HG03064 (cell line): ENCODE measurements around the gene SORCS2.

Experiments used
- ATAC-seq: cut with Tn5 transposase; IDR thresholded peaks from one replicate; pipeline ENCODE4 v1.9.1; 2021; ENCODE audit warnings: low read depth; ENCODE audit not compliant: unreplicated experiment

SORCS2 gene

DNA sequence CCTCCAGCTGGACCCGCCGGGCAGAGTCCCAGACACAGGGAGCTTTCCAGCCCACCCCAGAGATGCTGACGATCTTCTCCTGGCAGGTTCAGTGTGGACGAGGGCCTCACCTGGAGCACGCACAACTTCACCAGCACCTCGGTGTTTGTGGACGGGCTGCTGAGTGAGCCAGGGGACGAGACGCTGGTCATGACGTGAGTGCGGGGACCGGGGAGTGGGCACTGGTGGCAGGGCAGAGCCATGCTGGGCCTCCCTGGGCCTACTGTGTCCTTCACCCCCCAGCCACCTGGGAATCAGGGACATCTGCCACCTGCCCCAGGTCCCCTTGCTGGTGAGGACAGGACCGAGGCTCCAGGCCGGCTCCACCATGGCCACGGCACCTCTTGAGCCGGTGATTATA lies 511.8 kb downstream of the SORCS2 start:
- no peak for ATAC-seq

DNA sequence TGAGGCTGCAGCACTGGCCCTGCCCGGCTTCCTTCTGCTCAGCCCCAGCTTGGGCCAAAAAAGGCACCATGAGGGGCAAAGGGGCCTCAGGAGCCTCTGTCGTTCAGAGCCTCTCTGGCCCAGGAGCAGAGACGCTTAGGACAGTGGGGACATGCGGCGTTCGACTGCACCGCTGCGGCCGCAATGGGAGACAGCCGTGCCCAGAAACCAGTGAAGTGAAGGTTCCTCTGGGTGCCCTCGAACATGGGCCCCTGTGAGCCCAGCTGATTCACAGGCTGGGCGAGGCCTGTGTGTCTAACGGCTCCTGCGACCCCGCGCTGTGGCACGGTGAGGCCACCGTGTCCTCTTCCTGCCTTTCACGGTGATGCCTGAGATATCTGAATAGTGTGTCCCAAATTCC lies 512.3 kb downstream of the SORCS2 start:
- no peak for ATAC-seq

- no peak for ATAC-seq
These were observed 512.7 kb downstream of the SORCS2 start for GRCh38 chr4:7705062-7705461.

DNA sequence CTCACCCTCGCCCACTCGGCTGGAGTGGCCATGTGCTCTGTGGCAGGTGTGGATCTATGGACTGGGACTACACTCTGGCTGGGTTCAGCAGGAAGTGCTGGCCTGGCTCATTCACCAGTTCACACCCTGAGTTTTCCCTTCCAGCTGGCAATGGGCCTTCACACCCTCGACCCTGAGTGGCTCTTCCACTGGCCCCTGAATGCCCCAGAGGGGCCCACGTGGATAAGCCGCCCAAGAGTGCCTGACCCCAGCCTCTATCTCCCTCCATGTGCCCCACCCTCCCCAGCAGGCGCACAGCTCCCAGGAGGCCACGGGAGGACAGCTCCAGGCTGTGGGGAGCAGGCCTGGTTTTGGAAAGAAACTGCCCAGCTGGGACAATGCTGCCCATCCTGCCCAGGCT lies 513.3 kb downstream of the SORCS2 start:
- no peak for ATAC-seq

GRCh38 chr4:7708238-7708637 lies 515.9 kb downstream of the SORCS2 start:
- ATAC-seq: no peak

GRCh38 chr4:7708981-7709380 lies 516.6 kb downstream of the SORCS2 start:
- ATAC-seq: no peak

GRCh38 chr4:7709431-7709830 lies 517.1 kb downstream of the SORCS2 start:
- no peak for ATAC-seq

DNA sequence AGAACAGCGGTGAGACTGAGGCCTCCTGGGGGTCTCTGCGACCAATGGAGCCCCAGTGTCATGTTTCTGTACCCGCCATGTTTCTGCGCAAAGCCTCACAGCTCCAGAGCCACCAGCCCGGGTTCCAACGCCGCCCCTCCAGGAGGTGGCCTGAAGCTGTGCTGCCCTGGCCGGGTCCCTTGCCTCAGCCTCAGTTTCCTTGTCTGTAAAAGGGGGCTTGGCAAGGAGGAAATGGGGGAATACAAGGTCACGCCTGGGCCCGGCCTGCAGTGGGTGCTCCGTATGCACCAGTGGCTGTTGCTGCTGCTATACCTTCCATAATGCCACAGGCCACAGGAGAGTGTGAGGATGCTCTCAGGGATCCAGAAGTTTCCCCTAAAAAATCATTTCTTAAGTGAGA lies 517.8 kb downstream of the SORCS2 start:
- no peak for ATAC-seq

DNA sequence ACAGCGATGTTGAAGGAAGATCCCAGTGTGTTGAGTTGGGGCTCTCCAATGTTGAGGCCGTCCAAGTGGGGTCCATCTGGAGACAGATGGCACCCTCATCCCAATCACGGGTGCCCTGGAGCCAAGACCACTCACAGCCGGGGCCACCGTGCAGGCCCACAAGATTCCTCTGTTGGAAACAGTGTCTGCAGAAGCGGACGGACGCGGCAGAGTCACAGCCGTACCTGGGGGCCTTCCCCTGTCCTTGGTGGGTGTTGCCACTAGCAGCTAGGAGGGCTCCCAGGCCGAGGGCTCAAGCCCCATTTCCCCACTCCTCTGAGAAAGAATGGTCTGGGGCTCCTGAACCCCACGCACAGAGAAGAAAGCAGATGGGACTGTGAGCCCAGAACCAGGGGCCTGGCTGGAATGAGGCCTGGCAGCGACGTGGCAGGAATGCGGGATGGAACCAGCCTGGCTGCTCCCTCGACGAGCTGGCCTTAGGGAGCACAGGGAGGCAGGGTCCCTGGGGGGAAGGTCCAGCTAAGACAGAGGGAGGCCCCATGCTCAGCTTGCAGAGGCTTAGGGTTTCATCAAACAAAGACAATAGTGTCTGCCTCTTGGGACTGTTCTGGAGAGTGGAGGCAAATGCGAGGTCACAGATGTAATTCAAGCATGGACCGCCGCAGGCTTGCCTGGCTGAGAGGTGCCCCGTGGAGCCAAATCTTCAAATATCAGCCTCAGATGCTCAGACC lies 518.4 kb downstream of the SORCS2 start:
- ATAC-seq: no peak

GRCh38 chr4:7711307-7711963 lies 519.1 kb downstream of the SORCS2 start:
- ATAC-seq: no peak

DNA sequence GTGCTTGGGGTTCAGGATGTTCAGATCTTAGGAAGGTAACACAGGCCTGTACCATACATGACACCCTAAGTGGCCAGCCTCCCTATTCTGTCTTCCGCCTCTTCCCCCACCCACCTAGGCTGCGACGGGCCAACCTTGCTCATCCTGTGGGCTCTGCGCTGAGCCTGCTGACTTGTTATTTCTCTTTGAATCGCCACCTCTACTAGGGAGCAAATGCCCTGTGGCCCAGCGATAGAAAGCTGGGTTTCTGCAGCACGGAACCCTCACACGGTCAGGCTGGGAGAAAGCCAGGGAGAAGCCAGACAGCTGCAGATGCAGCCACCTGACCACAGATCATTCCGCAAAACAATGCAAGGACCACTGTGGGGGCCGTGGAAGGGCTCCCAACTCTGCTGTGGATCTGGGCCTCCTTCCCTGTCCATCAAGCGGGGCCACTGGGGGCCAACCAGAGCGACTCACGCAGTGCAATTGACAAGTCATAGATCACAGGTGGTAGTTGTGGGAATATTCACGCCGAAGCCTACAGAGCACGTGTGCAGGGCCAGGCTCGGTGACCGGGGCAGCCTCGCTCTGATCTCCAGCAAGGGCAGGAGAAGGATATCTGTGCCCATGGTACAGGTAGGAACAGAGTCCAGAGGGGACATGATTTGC lies 519.8 kb downstream of the SORCS2 start:
- no peak for ATAC-seq

- ATAC-seq: no peak
These were observed 521.4 kb downstream of the SORCS2 start for GRCh38 chr4:7713757-7714156.

- no peak for ATAC-seq
These were observed 521.8 kb downstream of the SORCS2 start for GRCh38 chr4:7714176-7714575.

DNA sequence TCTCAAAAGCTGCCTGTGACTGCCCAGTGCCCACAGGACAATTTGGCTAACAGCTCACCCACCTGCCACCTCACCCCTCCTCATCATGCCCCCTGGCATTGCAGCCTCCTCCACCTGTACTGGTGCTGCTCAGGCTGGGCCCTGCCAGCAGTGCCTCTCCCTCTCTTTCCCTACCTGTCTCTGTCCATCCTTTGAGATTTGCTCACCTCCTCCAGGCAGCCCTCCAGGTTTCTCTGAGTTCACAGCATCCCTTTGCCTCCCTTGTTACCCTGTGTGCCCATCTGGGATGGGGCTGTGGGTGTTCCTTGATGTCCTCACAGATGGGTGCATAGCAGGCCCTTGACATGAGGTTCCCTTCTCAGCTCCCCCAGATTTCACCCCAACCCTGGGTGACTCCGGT lies 522.4 kb downstream of the SORCS2 start:
- ATAC-seq: no peak

DNA sequence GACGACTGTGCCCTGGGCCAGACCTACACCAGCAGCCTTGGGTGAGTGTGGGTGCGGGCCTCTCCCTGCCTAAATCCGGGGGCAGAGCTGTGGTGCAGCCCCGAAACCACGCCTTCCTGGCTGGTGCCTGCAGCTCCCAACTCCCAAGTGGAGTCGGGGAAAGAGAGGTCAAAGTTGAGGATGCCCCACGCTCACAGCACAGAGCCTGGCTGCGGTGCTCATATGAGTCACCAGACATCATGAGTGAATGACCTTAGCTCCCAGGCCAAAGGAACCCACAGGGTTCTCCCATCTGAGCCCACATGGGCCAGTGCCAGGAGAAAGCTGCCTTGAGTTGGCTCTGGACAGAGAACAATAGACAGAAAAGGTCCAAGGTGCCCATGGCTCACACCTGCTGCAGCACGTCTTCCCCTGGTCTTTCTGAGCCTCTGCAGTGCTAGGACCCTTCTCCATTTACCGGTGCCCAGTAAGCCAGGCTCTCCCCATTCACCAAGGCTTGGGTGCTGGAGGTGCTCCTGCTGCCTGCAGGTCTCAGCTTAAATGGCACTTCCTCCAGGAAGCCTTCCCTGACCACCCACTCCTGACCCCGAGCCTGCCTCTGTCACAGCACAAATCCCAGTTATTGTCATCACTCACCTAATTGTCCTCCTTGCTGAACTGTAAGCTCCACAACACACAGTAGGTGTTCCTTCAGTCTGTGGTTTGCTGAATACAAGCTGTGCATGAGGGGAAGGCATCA lies 523.1 kb downstream of the SORCS2 start:
- no peak for ATAC-seq

DNA sequence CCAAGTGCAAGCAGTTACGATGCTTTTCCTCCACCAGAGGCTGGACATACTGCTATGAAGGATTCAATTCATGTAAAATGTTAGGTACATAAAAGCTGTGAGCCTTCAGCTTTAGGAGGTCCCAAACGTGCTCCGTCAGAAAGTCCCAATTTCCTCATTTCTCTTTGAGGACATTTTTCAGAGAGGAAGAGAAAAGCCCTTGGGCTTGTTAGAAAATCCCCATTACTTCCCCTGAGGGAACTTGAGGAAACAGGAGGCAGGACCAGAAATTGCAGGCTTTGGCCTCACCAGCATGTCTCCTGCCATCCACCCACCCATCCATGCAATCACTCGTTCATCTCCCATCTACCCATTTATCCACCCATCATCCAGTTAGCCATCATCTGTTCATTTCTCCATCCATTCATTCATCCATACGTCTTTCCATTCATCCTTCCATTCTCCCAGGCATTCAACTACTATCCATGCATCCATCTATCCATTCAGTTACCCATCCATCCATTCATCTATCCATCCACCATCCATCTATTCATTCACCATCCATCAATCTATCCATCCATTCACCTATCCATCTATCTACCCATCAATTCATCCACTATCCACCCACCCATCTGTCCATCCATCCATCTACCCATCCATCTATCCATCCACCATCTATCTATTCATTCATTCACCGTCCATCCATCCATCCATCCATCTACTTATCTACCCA lies 523.8 kb downstream of the SORCS2 start:
- no peak for ATAC-seq

GRCh38 chr4:7717161-7717560 lies 524.8 kb downstream of the SORCS2 start:
- no peak for ATAC-seq

- no peak for ATAC-seq
These were observed 525.7 kb downstream of the SORCS2 start for GRCh38 chr4:7717946-7718490.

DNA sequence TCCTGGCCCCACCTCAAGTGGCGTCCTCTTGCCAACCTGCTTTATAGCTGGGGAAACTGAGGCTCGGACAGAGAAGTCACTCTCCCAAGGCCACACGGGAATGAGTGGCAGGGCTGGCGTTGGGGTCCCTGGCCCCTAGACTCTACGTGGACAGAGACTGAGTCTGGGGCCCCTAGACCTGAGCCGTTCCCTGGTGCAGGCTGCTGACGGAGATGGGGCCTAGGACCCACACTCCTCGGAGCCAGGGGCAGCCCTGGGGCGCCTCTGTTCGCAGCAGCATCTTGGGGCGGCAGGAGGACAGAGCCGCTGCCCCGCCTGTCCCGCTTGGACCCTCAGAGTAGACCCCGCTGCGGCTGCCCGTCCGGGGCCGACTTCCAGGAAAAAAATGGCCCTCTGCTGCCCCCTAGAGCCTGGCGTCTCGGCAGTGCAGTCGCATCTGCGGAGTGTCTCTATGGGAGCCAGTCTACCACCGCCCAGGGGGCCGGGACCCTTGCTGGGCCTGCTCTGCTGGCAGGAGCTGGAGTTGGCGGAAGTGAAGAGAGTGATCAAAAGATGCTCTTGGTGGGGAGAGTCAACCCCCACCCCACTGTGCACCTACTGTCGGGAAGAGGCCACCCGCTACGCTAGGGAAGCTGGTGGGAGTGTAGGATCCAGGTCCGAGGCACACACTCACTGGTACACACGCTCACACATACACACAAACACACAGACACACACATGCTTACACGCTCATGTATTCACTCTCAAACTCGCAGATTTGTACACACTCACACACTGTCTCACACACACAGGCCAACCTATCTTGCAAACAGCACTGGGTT lies 527.2 kb downstream of the SORCS2 start:
- no peak for ATAC-seq
